ENCODE data around the gene CSN2. TPM values are rescaled to one million over a fixed set of nuclear protein-coding genes. Genes with fewer than 3 reads are reported as not detected.

Gene CSN2
- total and polyA plus RNA-seq, 10 of the 15 experiments (the other 5 are each of a cell fraction or from before 2014, with no cell fraction given): not detected

- Histone ChIP-seq H2AFZ (ENCODE audit: control insufficient read depth, low read depth, low read length) (no peak overlapping the region), H3K4me1 (ENCODE audit: control insufficient read depth, insufficient read depth, low read length) (no peaks in the 10 kb centered on the region), H3K4me2 (ENCODE audit: control insufficient read depth, insufficient read depth) (no peak overlapping the region), H3K9me3 (replicated peaks; ENCODE audit: control insufficient read depth, insufficient read depth, low read length) (no peaks in the 10 kb centered on the region), H3K9ac (ENCODE audit: control insufficient read depth, insufficient read depth, low read length) (no peak overlapping the region), H4K20me1 (ENCODE audit: control insufficient read depth, insufficient read depth) (no peaks in the 10 kb centered on the region), H3K36me3 (ENCODE audit: control insufficient read depth in 2 of 2, insufficient read depth in 2 of 2, low read length in 1 of 2) (no peaks in the 10 kb centered on the region), H3K4me3 (no peak overlapping the region), H3K79me2 (ENCODE audit: control insufficient read depth, insufficient read depth, low read length) (no peaks in the 10 kb centered on the region), H3K27ac (ENCODE audit: control insufficient read depth, insufficient read depth) (no peak overlapping the region), H3K27me3 (replicated peaks in 1 of 2; ENCODE audit: control insufficient read depth in 2 of 2, insufficient read depth in 2 of 2, low read length in 1 of 2) (no peaks in the 10 kb centered on the region)
- ATAC-seq (no peak), FAIRE-seq (no peak), DNase-seq (ENCODE audit: low read depth, low spot score) (no peak)
- intact Hi-C loops (cut with micrococcal nuclease; ENCODE audit: unreplicated experiment): no loop called here
- no TSS peak for BruUV-seq (replicated peaks)
- in situ Hi-C loops (cut with MboI): no loop called here
- TF ChIP-seq ZNF622 (IDR thresholded peaks at IDR 0.05) (no peak), LARP7 (IDR thresholded peaks at IDR 0.05) (no peak), JUNB (IDR thresholded peaks at IDR 0.05) (no peak), GATAD2B (conservative IDR thresholded peaks at IDR 0.05; ENCODE audit: low read depth) (no peak)
- POLR2A ChIA-PET: no interaction called here
- WGBS (ENCODE audit: insufficient coverage, insufficient replicate concordance, low lambda C conversion rate, missing lambda C conversion rate): 15% methylated on average over 3 of the region's 3 CpGs
- RAD21 ChIA-PET (ENCODE audit: unreplicated experiment): no interaction called here
- CTCF ChIA-PET: no interaction called here
- SMC1A ChIA-PET (ENCODE audit: uncharacterized antibody, unreplicated experiment): no interaction called here
These were observed 43.2 kb upstream of the CSN2 start for GRCh38 chr4:70008771-70009170.

GRCh38 chr4:70002507-70002906 lies 37.0 kb upstream of the CSN2 start:
- in situ Hi-C loops (cut with MboI): no loop called here
- ChIA-PET SMC1A (ENCODE audit: uncharacterized antibody, unreplicated experiment) (no interaction called here), POLR2A (no interaction called here), RAD21 (ENCODE audit: unreplicated experiment) (no interaction called here), CTCF (interaction anchor here (1.7 kb wide), 1 partner anchor 10 kb away, joined by 3 read pairs; no protein-coding TSS in a partner anchor)
- Histone ChIP-seq H3K36me3 (ENCODE audit: control insufficient read depth in 2 of 2, insufficient read depth in 2 of 2, low read length in 1 of 2) (no peaks in the 10 kb centered on the region), H3K27me3 (replicated peaks in 1 of 2; ENCODE audit: control insufficient read depth in 2 of 2, insufficient read depth in 2 of 2, low read length in 1 of 2) (no peaks in the 10 kb centered on the region), H3K27ac (ENCODE audit: control insufficient read depth, insufficient read depth) (no peak overlapping the region), H3K79me2 (ENCODE audit: control insufficient read depth, insufficient read depth, low read length) (no peaks in the 10 kb centered on the region), H2AFZ (ENCODE audit: control insufficient read depth, low read depth, low read length) (no peak overlapping the region), H3K4me1 (ENCODE audit: control insufficient read depth, insufficient read depth, low read length) (no peaks in the 10 kb centered on the region), H3K4me3 (no peak overlapping the region), H3K9ac (ENCODE audit: control insufficient read depth, insufficient read depth, low read length) (no peak overlapping the region), H4K20me1 (ENCODE audit: control insufficient read depth, insufficient read depth) (no peaks in the 10 kb centered on the region), H3K4me2 (ENCODE audit: control insufficient read depth, insufficient read depth) (no peak overlapping the region), H3K9me3 (replicated peaks; ENCODE audit: control insufficient read depth, insufficient read depth, low read length) (no peaks in the 10 kb centered on the region)
- TF ChIP-seq MEF2A (IDR thresholded peaks at IDR 0.05; ENCODE audit: insufficient read depth, low read depth, low read length) (no peak), REST (IDR thresholded peaks at IDR 0.05; ENCODE audit: low read depth, low read length) (no peak), CBX5 (IDR thresholded peaks at IDR 0.05; ENCODE audit: low read depth) (no peak), IRF5 (IDR thresholded peaks at IDR 0.05; ENCODE audit: borderline replicate concordance) (no peak), IRF4 (IDR thresholded peaks at IDR 0.05; ENCODE audit: low read depth, low read length) (no peak), POLR2AphosphoS2 (IDR thresholded peaks at IDR 0.05; ENCODE audit: low read depth, low read length) (no peak), NR2C2 (IDR thresholded peaks at IDR 0.05; ENCODE audit: borderline replicate concordance, control insufficient read depth, insufficient read length, low read depth) (no peak)
- ATAC-seq (no peak), FAIRE-seq (no peak), DNase-seq (ENCODE audit: low read depth, low spot score) (no peak)
- BruUV-seq (replicated peaks): no TSS peak
- intact Hi-C loops (cut with micrococcal nuclease; ENCODE audit: unreplicated experiment): no loop called here

All from GM12878 (cell line).